Fibroblast of gingiva (primary cell): ENCODE results near the gene IL1R1.
"Not testable (repeated sequence)": the region's sequence is repeated elsewhere in the genome, so short reads cannot be mapped to it uniquely, and the experiment has no call there.

Source experiments
- DNase-seq: peaks from one replicate; pipeline ENCODE4 v3.0.0-alpha.2; 2011; ENCODE audit warnings: low read depth

IL1R1 gene, protein sequence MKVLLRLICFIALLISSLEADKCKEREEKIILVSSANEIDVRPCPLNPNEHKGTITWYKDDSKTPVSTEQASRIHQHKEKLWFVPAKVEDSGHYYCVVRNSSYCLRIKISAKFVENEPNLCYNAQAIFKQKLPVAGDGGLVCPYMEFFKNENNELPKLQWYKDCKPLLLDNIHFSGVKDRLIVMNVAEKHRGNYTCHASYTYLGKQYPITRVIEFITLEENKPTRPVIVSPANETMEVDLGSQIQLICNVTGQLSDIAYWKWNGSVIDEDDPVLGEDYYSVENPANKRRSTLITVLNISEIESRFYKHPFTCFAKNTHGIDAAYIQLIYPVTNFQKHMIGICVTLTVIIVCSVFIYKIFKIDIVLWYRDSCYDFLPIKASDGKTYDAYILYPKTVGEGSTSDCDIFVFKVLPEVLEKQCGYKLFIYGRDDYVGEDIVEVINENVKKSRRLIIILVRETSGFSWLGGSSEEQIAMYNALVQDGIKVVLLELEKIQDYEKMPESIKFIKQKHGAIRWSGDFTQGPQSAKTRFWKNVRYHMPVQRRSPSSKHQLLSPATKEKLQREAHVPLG

GRCh38 chr2:102141970-102142828 lies at the start of gene IL1R1:
Gene IL1R1 (plus strand): TSS chr2:102142746. CDS start chr2:102157725, 14,979 bp downstream.
- DNase-seq = peak; percentile 86

DNA sequence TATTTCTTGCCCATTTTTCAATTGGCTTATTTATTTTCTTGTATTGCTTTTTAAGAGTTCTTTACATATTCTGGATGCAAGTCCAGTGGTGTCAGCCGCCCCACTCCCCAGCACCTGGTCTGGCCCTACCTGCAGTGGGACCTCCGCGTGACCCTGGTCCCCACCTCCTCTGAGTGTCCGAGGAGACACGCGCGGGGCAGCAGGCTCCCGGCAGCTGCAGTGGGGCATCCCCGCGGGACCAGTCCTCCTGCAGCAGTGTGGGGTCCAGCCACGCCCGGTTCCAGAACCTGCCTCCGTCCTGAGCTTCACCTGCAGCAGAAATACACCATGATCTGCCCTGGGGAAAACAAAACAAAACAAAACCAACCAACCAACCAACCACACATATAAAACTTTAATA lies 48.9 kb upstream of the IL1R1 start:
- no peak for DNase-seq

DNA sequence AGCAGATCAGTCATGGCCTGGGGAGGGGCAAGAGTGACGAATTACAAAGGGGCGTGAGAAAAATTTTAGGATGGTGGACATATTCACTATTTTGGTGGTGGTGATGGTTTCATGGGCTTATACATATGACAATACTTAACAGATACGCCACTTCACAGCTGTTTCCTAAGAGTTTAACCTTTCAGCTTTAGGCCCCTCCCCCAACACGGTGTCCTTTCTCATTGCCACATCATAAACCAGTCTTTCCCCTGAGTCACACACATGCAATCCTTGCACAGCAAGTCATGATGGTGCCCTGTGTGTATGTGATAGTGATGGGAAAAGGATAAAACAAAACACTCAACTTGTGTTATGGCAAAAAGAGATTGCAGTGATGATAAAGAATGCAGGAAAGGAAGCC lies 47.6 kb upstream of the IL1R1 start:
- peak; percentile 95 for DNase-seq

DNA sequence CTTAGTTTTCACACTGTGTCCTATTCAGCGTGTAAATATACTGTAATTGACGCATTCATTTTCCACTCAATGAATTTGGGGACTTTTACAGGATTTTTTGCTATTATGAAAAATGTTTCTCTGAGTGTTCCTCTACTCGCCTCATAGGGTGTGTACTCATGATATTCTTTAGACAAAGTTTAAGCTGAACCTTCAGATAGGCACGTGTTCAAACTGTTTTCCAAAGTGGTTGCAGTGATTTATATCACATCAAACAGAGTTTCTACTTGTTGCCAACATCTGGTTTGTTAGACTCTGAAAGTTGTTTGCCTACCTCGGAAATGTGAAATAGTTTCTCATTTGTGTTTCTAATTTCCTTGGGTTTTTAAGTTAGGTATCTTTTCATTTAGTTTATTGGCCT lies 46.4 kb upstream of the IL1R1 start:
- no peak for DNase-seq

DNA sequence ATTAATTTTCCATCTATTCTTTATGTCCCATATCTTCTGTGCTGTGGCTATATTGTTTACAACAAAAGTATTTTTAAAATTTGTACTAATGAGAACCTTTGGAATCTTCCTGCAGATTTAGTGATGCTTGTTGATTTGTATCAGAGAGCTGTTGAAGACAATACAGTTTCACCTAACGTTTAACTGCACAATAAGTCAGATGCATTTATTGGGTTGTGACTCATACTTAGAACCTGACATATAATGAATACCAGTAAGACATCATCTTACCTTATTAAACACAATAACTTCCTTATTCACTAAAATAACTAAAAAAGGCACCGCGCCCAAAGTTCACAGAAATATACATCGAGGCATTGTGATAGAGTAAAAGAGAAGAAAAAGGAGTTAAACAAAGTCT lies 43.8 kb upstream of the IL1R1 start:
- no peak for DNase-seq

DNA sequence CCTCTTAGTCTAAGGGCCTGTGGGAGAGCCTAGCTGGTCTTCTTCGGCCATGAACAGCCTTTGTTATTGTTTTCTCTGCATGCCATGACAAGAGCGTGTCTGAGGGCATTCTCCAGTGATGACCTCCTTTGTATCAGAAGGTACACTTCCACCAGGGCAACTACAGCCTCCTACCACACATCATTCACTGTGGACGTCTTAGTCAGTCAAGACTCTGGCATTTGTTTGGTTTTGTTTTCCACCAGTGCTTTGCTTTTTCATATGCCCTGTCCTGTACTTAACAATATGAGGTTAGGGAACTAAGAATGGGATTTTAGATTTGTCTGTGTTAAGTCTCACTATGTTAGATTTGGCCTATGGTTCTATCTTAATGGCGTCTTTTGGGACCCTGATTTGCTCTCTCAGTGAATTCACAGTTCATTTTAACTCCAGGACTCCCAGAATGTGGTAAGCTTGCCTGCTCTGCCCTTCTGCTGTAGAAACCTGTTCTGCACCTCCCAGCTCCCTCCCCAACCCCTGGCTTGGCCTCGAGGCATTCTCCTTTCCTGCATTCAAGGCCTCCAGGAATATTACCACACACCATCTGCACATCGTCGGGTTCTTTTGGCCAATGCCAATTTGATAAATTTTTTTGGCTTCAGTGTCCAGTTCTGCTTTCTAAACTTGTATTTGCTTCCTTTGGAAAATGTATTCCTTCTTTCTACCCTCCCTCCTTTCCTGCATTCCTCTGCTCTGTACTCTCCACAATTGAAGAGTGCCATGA lies 42.8 kb upstream of the IL1R1 start:
- no peak for DNase-seq

- peak; percentile 41 for DNase-seq
Measured at GRCh38 chr2:102100371-102101096, 42.0 kb upstream of the IL1R1 start.

DNA sequence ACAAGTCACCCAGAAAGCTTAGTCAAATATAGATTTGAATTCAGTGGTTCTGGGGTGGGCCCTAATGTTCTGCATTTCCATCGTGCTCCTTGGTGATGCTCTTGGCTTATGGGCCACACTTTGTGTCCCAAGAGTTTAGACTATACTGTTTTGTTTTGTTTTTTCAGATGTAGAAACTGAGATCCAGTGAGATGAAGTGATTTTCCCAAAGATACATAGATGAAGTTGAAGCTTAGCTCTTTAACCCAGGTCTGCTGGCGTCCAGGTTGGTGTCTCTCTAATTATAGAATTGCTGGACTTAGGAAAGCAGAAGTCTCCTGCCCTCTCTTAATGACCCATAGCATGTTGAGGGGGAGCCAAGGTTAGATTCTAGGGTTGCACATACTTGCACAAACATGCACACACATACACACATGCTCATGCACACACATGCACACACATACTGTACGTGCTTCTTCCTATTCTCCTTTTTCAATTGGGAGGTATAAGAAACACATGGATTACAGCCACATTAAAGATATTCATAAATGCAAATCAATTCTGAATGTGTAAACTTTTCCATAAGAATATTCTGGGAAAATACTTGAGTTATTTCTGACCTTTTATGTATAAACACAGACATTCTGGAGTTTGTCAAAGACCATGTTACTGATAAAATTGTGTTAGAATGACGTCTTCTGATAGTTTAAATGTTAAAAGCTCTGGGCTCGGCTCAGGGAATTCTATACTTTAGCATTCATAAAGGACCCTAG lies 41.3 kb upstream of the IL1R1 start:
- DNase-seq = no peak

DNA sequence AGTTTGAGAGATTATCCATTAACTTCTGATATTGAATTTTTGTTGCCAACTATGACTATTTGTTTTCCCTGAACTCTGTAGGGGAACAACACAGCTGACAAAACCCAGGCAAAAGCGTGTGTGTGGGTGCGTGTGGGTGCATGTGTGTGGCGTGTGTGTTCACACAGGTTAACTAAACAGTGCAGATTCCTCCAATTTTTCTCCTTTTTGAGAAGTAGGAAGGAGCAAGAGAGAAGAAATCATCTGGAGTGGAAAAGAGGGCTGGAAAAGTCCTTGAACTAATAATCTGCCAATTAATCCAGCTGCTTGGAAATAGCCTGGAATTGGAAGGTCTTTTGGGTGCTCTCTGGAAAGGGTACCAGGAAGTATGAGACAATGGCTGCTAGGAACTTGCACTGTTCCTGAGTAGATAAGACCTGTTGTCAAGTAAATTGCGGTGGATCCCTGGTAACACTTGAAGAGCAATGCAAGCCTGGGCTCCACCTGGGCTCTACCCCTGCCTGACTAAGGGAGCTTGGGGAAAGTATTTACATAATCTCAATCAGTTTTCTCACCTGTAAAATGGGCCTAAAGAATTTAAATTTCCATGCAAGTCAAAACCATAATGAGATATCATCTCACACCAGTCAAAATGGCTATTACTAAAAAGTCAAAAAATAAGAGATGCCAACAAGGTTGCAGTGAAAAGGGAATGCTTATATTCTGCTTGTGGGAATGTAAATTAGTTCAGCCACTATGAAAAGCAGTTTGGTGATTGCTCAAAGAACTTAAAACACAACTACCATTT lies 40.5 kb upstream of the IL1R1 start:
- no peak for DNase-seq

GRCh38 chr2:102102636-102102948 lies 40.0 kb upstream of the IL1R1 start:
- not testable (repeated sequence) for DNase-seq

DNA sequence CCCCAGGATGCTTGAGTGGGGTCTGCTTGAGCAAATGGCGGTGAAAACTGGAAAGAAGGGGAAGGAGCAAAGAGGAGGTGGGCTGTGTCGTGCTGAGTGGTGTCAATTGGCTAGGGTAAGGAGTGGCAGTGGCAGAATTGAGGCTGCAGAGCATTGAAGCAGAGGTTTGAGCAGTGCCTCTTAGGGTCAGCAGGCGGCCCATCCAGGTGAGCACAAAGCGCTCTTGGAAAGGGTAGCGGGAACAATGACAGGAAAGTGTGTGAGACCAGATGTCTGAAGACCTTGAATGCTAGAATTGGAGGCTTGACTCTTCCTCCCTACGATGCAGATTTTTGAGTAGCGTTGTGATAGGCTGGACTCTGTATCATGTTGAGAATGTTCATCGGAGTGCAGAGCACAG lies 39.3 kb upstream of the IL1R1 start:
- no peak for DNase-seq

- peak; percentile 95 for DNase-seq
Measured at GRCh38 chr2:102103992-102104871, 38.3 kb upstream of the IL1R1 start.

- DNase-seq = peak; percentile 77
Measured at GRCh38 chr2:102106133-102106556, 36.4 kb upstream of the IL1R1 start.

DNA sequence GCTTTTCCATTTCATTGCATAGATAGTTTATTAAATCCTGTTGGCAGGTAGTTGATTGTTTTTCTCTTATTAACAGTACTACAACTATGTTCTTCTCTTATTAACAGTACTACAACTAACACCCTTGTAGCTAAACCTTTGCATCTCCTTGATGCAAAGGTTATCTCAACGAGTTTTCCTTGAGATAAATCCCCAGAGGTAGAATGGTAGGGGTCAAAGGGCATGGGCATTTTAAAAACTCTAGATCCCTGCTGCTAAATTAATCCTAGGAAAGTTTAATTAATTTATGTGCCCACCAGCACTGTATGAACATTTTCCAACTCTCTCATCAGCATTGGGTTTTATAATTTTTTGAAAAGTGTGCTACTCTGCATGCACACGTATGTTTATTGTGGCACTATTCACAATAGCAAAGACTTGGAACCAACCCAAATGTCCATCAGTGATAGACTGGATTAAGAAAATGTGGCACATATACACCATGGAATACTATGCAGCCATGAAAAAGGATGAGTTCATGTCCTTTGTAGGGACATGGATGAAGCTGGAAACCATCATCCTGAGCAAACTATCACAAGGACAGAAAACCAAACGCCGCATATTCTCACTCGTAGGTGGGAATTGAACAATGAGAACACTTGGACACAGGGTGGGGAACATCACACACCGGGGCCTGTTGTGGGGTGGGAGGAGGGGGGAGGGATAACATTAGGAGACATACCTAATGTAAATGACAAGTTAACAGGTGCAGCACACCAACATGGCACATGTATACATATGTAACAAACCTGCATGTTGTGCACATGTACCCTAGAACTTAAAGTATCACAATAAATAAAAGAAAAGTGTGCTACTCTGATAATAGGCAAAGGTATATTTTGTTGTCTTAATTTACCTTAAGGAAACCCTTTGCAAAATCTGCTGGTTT lies 35.5 kb upstream of the IL1R1 start:
- not testable (repeated sequence) for DNase-seq

GRCh38 chr2:102107741-102108070 lies 34.8 kb upstream of the IL1R1 start:
- DNase-seq = peak; percentile 42

- DNase-seq = no peak
Measured at GRCh38 chr2:102109016-102109415, 33.5 kb upstream of the IL1R1 start.

- DNase-seq = peak; percentile 76
Measured at GRCh38 chr2:102110171-102110570, 32.4 kb upstream of the IL1R1 start.
